ENCODE data around the gene ZACN. TPM values are rescaled to one million over a fixed set of nuclear protein-coding genes. Genes with fewer than 3 reads are reported as not detected.
"Not testable (repeated sequence)": the region's sequence is repeated elsewhere in the genome, so short reads cannot be mapped to it uniquely, and the experiment has no call there.

Gene ZACN
- total RNA-seq, 1 donor from 2014 or later = 14.1 TPM

DNA sequence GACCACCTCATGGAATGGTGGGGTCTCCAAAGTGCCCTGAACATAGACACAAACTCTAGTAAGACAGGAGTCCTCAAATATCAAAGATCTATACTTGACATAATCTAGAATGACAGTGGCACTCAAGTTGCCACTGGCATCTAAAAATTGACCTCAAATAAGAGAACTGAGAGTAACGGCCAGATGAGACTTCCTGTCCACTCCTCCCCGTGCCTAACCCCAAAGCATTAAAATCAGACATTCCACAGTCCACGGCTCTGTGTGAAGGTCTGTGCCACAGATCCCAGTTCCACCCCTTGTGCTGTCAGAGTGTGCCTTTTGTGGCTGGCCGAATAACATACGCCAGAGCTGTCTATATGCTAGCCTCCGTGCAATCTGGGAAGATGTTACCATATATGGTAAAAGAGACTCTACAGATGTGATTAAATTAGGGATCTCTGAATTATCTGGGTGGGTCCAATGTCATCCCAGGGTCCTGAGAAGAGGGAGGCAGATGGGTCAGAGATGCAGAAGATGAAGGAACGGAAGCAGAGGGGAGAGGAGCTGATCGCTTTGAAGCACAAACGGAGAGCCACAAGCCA is 30.9 kb upstream of the ZACN start:
- peaks cover 6% of the 10 kb centered on the region for H3K4me1 Mint-ChIP-seq (ENCODE audit: low read depth)

GRCh38 chr17:76048711-76049110 is 30.3 kb upstream of the ZACN start:
- Mint-ChIP-seq H3K36me3 (ENCODE audit: low read depth) (peaks cover 76% of the 10 kb centered on the region), H3K27ac (no peak overlapping the region), H3K9me3 (no peaks in the 10 kb centered on the region), H3K4me3 (ENCODE audit: low read depth) (no peak overlapping the region), H3K27me3 (ENCODE audit: low read depth) (no peaks in the 10 kb centered on the region), H3K4me1 (ENCODE audit: low read depth) (peaks cover 10% of the 10 kb centered on the region)
- DNase-seq (ENCODE audit: low spot score) = no peak
- intact Hi-C loops (cut with micrococcal nuclease) = no loop called here

More for the DNA sequence above, 30.9 kb upstream of the ZACN start:
- Mint-ChIP-seq H3K4me3 (ENCODE audit: low read depth) (no peak overlapping the region), H3K27ac (no peak overlapping the region), H3K36me3 (ENCODE audit: low read depth) (peaks cover 76% of the 10 kb centered on the region), H3K9me3 (no peaks in the 10 kb centered on the region), H3K27me3 (ENCODE audit: low read depth) (no peaks in the 10 kb centered on the region)
- DNase-seq (ENCODE audit: low spot score) = no peak
- intact Hi-C loops (cut with micrococcal nuclease) = no loop called here

GRCh38 chr17:76049239-76049638 is 29.7 kb upstream of the ZACN start:
- H3K36me3 Mint-ChIP-seq (ENCODE audit: low read depth) = peaks cover 76% of the 10 kb centered on the region
- DNase-seq (ENCODE audit: low spot score) = no peak
- no peaks in the 10 kb centered on the region for H3K27me3 Mint-ChIP-seq (ENCODE audit: low read depth)
- H3K4me3 Mint-ChIP-seq (ENCODE audit: low read depth) = no peak overlapping the region
- H3K9me3 Mint-ChIP-seq = no peaks in the 10 kb centered on the region
- intact Hi-C loops (cut with micrococcal nuclease) = no loop called here
- peak overlapping the region; percentile 8 for H3K27ac Mint-ChIP-seq
- H3K4me1 Mint-ChIP-seq (ENCODE audit: low read depth) = peaks cover 15% of the 10 kb centered on the region

DNA sequence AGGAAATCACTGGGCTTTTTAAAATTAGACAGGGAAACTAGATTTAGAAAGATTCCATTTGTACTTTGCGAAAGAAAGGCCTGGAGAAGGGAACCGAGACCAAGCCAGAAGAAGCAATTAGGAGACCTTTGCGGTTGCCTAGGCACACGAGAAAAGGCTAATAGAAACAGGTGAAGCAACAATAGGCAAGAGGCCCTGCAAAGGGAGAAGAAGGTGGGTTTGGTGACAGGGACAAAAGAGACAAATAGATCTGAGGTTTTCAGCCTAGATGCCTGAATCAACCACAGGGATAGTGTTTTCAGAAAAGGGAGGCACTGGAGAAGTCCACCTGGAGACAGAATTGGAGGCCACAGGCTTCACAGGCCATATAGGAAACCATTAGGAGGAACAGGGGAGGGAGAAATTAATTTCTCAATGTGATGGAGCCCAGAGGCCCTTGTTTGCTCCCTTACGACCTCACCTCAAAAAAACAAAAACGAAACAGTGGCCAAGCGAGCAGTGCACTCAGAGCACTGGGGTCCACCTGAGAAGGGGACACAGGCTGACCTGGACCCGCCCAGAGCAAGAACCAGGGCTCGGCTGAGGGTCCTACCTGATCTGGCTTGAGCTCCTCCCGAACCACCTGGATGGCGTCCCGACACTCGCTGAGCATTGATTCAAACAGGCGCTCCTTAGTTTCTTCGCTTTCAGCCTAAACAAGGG is 29.0 kb upstream of the ZACN start:
- Mint-ChIP-seq H3K36me3 (ENCODE audit: low read depth) (peaks cover 69% of the 10 kb centered on the region), H3K27me3 (ENCODE audit: low read depth) (no peaks in the 10 kb centered on the region), H3K4me1 (ENCODE audit: low read depth) (peaks cover 15% of the 10 kb centered on the region), H3K4me3 (ENCODE audit: low read depth) (no peak overlapping the region), H3K27ac (no peak overlapping the region), H3K9me3 (no peaks in the 10 kb centered on the region)
- intact Hi-C loops (cut with micrococcal nuclease) = no loop called here
- DNase-seq (ENCODE audit: low spot score) = no peak

DNA sequence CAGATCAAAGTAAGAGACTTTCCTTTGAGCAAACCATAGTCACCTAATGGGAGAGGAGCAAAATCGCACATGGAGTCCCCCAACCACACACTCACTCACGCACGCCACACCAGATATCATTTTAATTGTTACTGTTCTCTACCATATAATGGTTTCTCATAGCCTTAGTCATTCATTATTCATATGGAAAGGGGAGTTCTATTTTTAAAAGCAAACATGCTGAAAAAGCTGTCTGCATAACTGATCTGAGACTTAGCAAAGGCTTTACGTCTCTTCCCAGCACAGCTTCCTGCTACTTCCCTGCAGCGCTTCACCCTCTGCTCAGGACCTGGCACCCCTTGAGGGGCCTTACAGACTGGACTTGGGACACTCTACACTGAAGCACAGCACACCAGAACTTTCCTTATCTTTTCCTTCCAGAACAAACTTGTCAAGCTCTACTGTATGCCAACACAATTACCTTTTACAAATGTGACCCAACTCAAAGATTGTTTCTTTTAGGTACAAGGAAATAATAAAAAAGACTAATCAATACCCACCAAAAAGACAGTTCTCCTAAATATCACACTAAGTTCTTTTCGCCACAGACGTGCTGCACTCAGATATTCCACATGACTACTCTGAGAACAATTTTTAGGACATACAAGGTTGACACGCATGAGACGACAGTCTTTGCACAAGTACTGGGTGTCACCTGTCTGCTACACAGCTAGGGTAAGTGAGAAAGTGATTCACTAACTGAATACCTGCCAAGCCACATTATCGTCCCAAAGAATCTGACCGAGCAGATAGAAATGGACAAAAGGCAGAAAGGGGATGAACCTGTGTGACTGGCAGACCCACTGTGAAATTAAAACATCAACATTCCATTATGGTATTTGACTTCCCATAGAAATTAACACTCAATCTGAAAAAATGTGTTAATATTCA is 28.2 kb upstream of the ZACN start:
- H3K4me1 Mint-ChIP-seq (ENCODE audit: low read depth) = peaks cover 15% of the 10 kb centered on the region
- intact Hi-C loops (cut with micrococcal nuclease) = no loop called here
- H3K9me3 Mint-ChIP-seq = no peaks in the 10 kb centered on the region
- peaks cover 66% of the 10 kb centered on the region for H3K36me3 Mint-ChIP-seq (ENCODE audit: low read depth)
- DNase-seq (ENCODE audit: low spot score) = no peak
- no peaks in the 10 kb centered on the region for H3K27me3 Mint-ChIP-seq (ENCODE audit: low read depth)
- no peak overlapping the region for H3K27ac Mint-ChIP-seq
- no peak overlapping the region for H3K4me3 Mint-ChIP-seq (ENCODE audit: low read depth)

- DNase-seq (ENCODE audit: low spot score) = no peak
- peaks cover 66% of the 10 kb centered on the region for H3K36me3 Mint-ChIP-seq (ENCODE audit: low read depth)
- H3K27ac Mint-ChIP-seq = no peak overlapping the region
- H3K9me3 Mint-ChIP-seq = no peaks in the 10 kb centered on the region
- H3K4me3 Mint-ChIP-seq (ENCODE audit: low read depth) = no peak overlapping the region
- intact Hi-C loops (cut with micrococcal nuclease) = no loop called here
- H3K27me3 Mint-ChIP-seq (ENCODE audit: low read depth) = no peaks in the 10 kb centered on the region
- H3K4me1 Mint-ChIP-seq (ENCODE audit: low read depth) = peaks cover 15% of the 10 kb centered on the region
These were observed 27.4 kb upstream of the ZACN start for GRCh38 chr17:76051561-76051960.

DNA sequence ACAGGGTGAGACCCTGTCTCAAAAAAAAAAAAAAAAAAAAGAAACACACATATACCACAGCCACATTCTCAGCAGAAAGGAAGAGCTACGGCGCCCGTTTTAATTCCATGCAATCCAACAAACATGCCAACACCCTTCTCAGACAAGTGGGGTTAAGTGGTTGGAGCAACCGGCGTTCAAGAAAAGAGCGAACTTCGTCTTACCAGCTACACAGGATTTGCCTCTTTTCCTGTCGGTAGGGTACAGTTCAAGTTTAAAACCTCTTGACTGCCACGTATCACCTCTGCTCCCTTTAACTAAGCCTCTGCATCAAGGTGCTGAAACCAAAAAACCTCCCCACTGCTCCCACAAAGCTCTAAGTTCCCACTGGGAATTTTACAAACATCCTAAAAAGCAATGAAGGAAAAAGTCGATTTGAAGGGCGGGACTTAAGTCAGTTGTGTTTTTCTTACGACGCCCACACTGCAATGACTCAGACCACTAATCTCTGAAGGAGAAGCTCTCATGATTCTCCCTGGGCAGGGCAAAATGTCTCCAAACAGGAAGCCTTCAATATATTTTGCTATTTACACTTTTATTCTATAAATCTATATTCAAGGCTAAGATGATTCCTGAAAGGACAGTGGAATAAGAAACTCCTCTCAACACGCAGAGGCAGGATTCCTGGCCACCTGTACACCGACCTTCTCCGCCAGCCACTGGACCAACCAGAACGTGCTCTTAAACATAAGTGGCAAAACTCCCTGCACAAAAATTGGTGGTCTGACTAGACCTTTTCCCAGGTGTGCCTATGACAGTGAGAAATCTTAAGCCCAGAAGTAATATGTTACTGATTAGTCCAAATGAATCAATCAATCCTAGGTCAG is 25.5 kb upstream of the ZACN start:
- Mint-ChIP-seq H3K27me3 (ENCODE audit: low read depth) (no peaks in the 10 kb centered on the region), H3K36me3 (ENCODE audit: low read depth) (peaks cover 72% of the 10 kb centered on the region), H3K4me3 (ENCODE audit: low read depth) (no peak overlapping the region), H3K27ac (peak overlapping the region; percentile 8), H3K4me1 (ENCODE audit: low read depth) (peaks cover 15% of the 10 kb centered on the region), H3K9me3 (no peaks in the 10 kb centered on the region)
- no peak for DNase-seq (ENCODE audit: low spot score)
- intact Hi-C loops (cut with micrococcal nuclease) = no loop called here

DNA sequence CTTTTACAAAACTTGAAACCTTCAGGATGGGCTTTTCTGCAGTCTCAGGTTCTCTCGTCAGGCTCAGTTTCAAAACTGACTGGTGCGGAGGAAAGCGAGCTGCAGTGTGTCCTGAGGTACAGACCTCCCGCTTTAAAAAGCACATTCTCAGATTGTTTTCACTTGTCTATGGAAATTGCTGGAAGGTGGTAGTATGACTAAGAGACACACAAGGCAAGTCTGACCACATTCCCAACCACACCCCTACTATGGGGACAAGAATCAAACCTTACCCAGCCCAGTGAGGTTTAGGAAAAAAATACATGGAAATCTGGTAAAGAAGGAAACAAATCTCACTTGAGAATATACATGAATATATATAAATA is 24.9 kb upstream of the ZACN start:
- Mint-ChIP-seq H3K4me3 (ENCODE audit: low read depth) (no peak overlapping the region), H3K9me3 (no peaks in the 10 kb centered on the region), H3K4me1 (ENCODE audit: low read depth) (peaks cover 14% of the 10 kb centered on the region), H3K36me3 (ENCODE audit: low read depth) (peaks cover 72% of the 10 kb centered on the region), H3K27me3 (ENCODE audit: low read depth) (no peaks in the 10 kb centered on the region), H3K27ac (no peak overlapping the region)
- no peak for DNase-seq (ENCODE audit: low spot score)
- intact Hi-C loops (cut with micrococcal nuclease) = no loop called here

- no peaks in the 10 kb centered on the region for H3K9me3 Mint-ChIP-seq
- DNase-seq (ENCODE audit: low spot score) = no peak
- no peak overlapping the region for H3K4me3 Mint-ChIP-seq (ENCODE audit: low read depth)
- intact Hi-C loops (cut with micrococcal nuclease) = no loop called here
- no peaks in the 10 kb centered on the region for H3K27me3 Mint-ChIP-seq (ENCODE audit: low read depth)
- H3K36me3 Mint-ChIP-seq (ENCODE audit: low read depth) = peaks cover 70% of the 10 kb centered on the region
- H3K27ac Mint-ChIP-seq = no peak overlapping the region
- H3K4me1 Mint-ChIP-seq (ENCODE audit: low read depth) = peaks cover 9% of the 10 kb centered on the region
These were observed 22.1 kb upstream of the ZACN start for GRCh38 chr17:76056882-76057281.

GRCh38 chr17:76058264-76058663 is 20.7 kb upstream of the ZACN start:
- H3K9me3 Mint-ChIP-seq; H3K27me3 Mint-ChIP-seq (ENCODE audit: low read depth); H3K4me3 Mint-ChIP-seq (ENCODE audit: low read depth); H3K27ac Mint-ChIP-seq; intact Hi-C loops (cut with micrococcal nuclease); DNase-seq (ENCODE audit: low spot score); H3K4me1 Mint-ChIP-seq (ENCODE audit: low read depth): not testable (repeated sequence)
- H3K36me3 Mint-ChIP-seq (ENCODE audit: low read depth) = peaks cover 75% of the 10 kb centered on the region

GRCh38 chr17:76063875-76064546 is 15.0 kb upstream of the ZACN start:
- Mint-ChIP-seq H3K27me3 (ENCODE audit: low read depth) (no peaks in the 10 kb centered on the region), H3K4me1 (ENCODE audit: low read depth) (peaks cover 20% of the 10 kb centered on the region), H3K9me3 (no peaks in the 10 kb centered on the region), H3K4me3 (ENCODE audit: low read depth) (peak overlapping the region; percentile 55), H3K36me3 (ENCODE audit: low read depth) (peaks cover 82% of the 10 kb centered on the region), H3K27ac (peak overlapping the region; percentile 68)
- DNase-seq (ENCODE audit: low spot score) = no peak
- intact Hi-C loops (cut with micrococcal nuclease) = no loop called here

GRCh38 chr17:76065775-76066174 is 13.2 kb upstream of the ZACN start:
- intact Hi-C loops (cut with micrococcal nuclease) = no loop called here
- Mint-ChIP-seq H3K4me3 (ENCODE audit: low read depth) (no peak overlapping the region), H3K27me3 (ENCODE audit: low read depth) (no peaks in the 10 kb centered on the region), H3K27ac (no peak overlapping the region), H3K36me3 (ENCODE audit: low read depth) (peaks cover 81% of the 10 kb centered on the region), H3K4me1 (ENCODE audit: low read depth) (peaks cover 29% of the 10 kb centered on the region), H3K9me3 (no peaks in the 10 kb centered on the region)
- DNase-seq (ENCODE audit: low spot score) = no peak

Measured in activated T-helper 2 cell treated with anti-CD3 and anti-CD28 coated beads, Interferon-gamma antibody, Interleukin-2, Interleukin-4, amounts not matched to agents 10 μg/mL and 5 μg/mL and 100 μg/mL, durations not matched to agents 14 hours and 24 hours and 36 hours (primary cell).